ENCODE results near the gene RTN4RL2. TPM values are rescaled to one million over a fixed set of nuclear protein-coding genes. Genes with fewer than 3 reads are reported as not detected.

RTN4RL2 gene
- total RNA-seq, 3 donors from 2014 or later (not counting 1 experiment from before 2014, with no cell fraction given), result 0.38 to 0.61 (median 0.48) TPM

DNA sequence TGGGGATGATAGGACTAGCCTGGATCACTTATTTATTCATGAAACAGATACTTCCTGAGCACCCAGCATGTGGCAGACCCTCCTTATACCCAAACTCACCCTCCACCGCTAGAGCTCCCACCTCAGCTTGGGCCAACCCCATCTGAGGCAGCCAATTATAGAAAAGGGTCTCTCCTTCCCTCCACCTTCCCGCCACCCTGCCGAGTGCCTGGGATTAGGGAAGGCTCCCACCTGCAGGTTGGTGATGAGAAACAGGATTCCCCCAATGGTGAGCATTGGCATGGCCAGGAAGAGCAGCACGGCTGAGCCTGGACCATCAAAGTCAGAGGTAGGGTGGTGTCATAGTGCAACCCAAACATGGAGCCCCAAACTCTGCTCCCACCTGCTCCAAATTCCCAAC lies 39.3 kb upstream of the RTN4RL2 start:
- peaks cover 40 to 51% of the 10 kb centered on the region in 2 donors for H3K4me1 Mint-ChIP-seq

DNA sequence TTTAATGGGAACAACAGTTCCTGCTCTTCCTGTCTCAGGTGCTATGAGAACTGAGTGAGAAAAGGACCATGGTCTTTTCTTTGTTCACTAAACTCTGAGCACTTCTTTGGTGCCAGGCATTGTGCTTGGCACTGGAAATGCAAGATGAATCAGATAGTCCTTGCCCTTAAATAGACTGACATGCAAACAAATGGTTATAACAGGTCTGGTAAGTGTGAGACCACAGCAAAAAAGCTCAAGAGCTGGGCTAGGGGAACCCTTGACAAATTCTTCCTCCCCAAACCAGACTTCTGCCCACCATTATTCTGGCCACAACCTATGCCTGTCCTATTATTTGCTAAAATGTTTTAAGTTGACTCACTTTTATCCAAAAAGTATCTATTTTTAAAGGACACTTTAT lies 38.5 kb upstream of the RTN4RL2 start:
- Histone ChIP-seq H3K4me1 (ENCODE audit: control insufficient read depth, insufficient read depth, low read length) (peaks cover 53% of the 10 kb centered on the region), H3K27ac (ENCODE audit: low read length) (no peak overlapping the region), H3K4me3 (ENCODE audit: low read length) (no peak overlapping the region), H3K27me3 (ENCODE audit: control insufficient read depth, insufficient read depth, low read length) (no peaks in the 10 kb centered on the region), H3K36me3 (ENCODE audit: control insufficient read depth, insufficient read depth, low read length) (peaks cover 13% of the 10 kb centered on the region), H3K9me3 (ENCODE audit: control insufficient read depth, insufficient read depth, low read length) (no peaks in the 10 kb centered on the region)
- Mint-ChIP-seq H3K4me3 (peak overlapping the region; percentile 78), H3K27me3 (ENCODE audit: low read depth in 2 of 2) (peaks cover 0 to 7% of the 10 kb centered on the region in 2 donors), H3K9me3 (no peaks in the 10 kb centered on the region), H3K27ac (peak overlapping the region; percentile 80 to 90), H3K36me3 (no peaks in the 10 kb centered on the region), H3K4me1 (peaks cover 48 to 59% of the 10 kb centered on the region in 2 donors)
- ATAC-seq, result peak; percentile 38 to 62 (median 57)
- peak in 1 of 2 donors; percentile 19 for DNase-seq
- TF ChIP-seq, protein P1, sequence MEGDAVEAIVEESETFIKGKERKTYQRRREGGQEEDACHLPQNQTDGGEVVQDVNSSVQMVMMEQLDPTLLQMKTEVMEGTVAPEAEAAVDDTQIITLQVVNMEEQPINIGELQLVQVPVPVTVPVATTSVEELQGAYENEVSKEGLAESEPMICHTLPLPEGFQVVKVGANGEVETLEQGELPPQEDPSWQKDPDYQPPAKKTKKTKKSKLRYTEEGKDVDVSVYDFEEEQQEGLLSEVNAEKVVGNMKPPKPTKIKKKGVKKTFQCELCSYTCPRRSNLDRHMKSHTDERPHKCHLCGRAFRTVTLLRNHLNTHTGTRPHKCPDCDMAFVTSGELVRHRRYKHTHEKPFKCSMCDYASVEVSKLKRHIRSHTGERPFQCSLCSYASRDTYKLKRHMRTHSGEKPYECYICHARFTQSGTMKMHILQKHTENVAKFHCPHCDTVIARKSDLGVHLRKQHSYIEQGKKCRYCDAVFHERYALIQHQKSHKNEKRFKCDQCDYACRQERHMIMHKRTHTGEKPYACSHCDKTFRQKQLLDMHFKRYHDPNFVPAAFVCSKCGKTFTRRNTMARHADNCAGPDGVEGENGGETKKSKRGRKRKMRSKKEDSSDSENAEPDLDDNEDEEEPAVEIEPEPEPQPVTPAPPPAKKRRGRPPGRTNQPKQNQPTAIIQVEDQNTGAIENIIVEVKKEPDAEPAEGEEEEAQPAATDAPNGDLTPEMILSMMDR (IDR thresholded peaks at IDR 0.05), result no peak
- intact Hi-C loops (cut with micrococcal nuclease), result no loop called here

More for the DNA sequence above, 39.3 kb upstream of the RTN4RL2 start:
- Histone ChIP-seq H3K4me1 (ENCODE audit: control insufficient read depth, insufficient read depth, low read length) (peaks cover 45% of the 10 kb centered on the region), H3K27ac (ENCODE audit: low read length) (no peak overlapping the region), H3K27me3 (ENCODE audit: control insufficient read depth, insufficient read depth, low read length) (no peaks in the 10 kb centered on the region), H3K4me3 (ENCODE audit: low read length) (no peak overlapping the region), H3K36me3 (ENCODE audit: control insufficient read depth, insufficient read depth, low read length) (peaks cover 19% of the 10 kb centered on the region), H3K9me3 (ENCODE audit: control insufficient read depth, insufficient read depth, low read length) (no peaks in the 10 kb centered on the region)
- Mint-ChIP-seq H3K4me3 (no peak overlapping the region), H3K9me3 (no peaks in the 10 kb centered on the region), H3K27me3 (ENCODE audit: low read depth in 2 of 2) (peaks cover 0 to 7% of the 10 kb centered on the region in 2 donors), H3K27ac (peak overlapping the region in 1 of 2 donors; percentile 90), H3K36me3 (no peaks in the 10 kb centered on the region)
- DNase-seq (no peak), ATAC-seq (no peak)
- WGBS (ENCODE audit: insufficient coverage), result 93% methylated on average over 4 of the region's 4 CpGs
- intact Hi-C loops (cut with micrococcal nuclease), result no loop called here
- TF ChIP-seq, protein P1 (IDR thresholded peaks at IDR 0.05), result no peak

DNA sequence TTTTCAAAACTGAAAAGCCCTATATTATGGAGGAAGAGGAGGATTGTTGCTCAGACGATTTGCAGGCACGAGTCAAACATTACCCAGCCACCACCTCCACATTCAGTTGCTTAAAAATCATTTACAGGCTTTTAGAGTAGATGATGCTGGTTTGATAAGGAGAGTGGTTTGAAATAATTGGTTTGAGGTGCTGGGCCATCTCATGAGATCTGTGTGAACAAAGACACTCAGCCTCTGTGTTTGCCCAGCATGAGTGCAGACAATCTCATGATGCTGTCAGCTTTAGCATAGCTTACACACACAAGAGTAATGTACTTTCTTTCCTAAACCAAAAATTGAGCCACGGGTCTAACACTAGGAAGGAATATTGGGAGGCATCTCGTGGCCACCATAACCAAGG lies 37.7 kb upstream of the RTN4RL2 start:
- H3K4me3 Mint-ChIP-seq, result peak overlapping the region; percentile 78
- Histone ChIP-seq H3K9me3 (ENCODE audit: control insufficient read depth, insufficient read depth, low read length) (no peaks in the 10 kb centered on the region), H3K36me3 (ENCODE audit: control insufficient read depth, insufficient read depth, low read length) (peaks cover 4% of the 10 kb centered on the region), H3K4me1 (ENCODE audit: control insufficient read depth, insufficient read depth, low read length) (peaks cover 60% of the 10 kb centered on the region), H3K27ac (ENCODE audit: low read length) (no peak overlapping the region), H3K4me3 (ENCODE audit: low read length) (no peak overlapping the region), H3K27me3 (ENCODE audit: control insufficient read depth, insufficient read depth, low read length) (no peaks in the 10 kb centered on the region)
- peak overlapping the region; percentile 80 to 90 for H3K27ac Mint-ChIP-seq
- H3K4me1 Mint-ChIP-seq, result peaks cover 54 to 65% of the 10 kb centered on the region in 2 donors
- intact Hi-C loops (cut with micrococcal nuclease), result no loop called here
- H3K36me3 Mint-ChIP-seq, result no peaks in the 10 kb centered on the region
- TF ChIP-seq, protein P1 (IDR thresholded peaks at IDR 0.05), result no peak
- no peaks in the 10 kb centered on the region for H3K9me3 Mint-ChIP-seq
- DNase-seq, result no peak
- 89% methylated on average over 2 of the region's 4 CpGs for WGBS (ENCODE audit: insufficient coverage)
- ATAC-seq, result no peak
- H3K27me3 Mint-ChIP-seq (ENCODE audit: low read depth in 2 of 2), result peaks cover 0 to 7% of the 10 kb centered on the region in 2 donors

Data from natural killer cell (primary cell).